SK-N-MC (cell line): ENCODE data around the gene NTN4.

Source experiments
- EZH2 ChIP-seq: fragments of 200-600 bp; sonication (generic); IDR thresholded peaks from one replicate; pipeline ENCODE4 v1.6.1; 2017; ENCODE audit warnings: antibody characterized with exemption
- POLR2AphosphoS5 ChIP-seq: IDR thresholded peaks from 2 replicates; pipeline ENCODE4 v1.6.1; 2012; ENCODE audit warnings: mild to moderate bottlenecking, low read depth, low read length, borderline replicate concordance

DNA sequence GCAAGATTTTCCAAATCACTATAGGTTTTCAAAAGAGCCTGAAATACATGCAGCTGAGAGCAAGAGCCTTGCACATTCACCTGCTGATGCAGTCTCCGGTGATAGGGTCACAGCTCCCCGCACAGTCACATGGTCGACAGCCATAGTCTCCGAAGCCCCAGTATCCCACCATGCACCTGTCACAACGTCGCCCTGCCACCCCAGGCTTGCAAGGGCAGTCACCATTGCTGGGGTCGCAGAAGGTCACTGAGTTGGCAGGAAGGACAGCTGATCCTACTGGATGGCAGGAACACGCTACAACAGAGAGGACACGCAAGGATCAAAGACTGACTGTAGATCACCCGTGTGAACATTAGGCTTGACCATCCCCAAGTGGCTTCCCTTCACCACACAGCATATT is 107.1 kb downstream of the NTN4 start:
- TF ChIP-seq POLR2AphosphoS5 (no peak), EZH2 (no peak)
